ENCODE results near the gene ULK3.
"Not testable (repeated sequence)": the region's sequence is repeated elsewhere in the genome, so short reads cannot be mapped to it uniquely, and the experiment has no call there.

Gene ULK3, protein sequence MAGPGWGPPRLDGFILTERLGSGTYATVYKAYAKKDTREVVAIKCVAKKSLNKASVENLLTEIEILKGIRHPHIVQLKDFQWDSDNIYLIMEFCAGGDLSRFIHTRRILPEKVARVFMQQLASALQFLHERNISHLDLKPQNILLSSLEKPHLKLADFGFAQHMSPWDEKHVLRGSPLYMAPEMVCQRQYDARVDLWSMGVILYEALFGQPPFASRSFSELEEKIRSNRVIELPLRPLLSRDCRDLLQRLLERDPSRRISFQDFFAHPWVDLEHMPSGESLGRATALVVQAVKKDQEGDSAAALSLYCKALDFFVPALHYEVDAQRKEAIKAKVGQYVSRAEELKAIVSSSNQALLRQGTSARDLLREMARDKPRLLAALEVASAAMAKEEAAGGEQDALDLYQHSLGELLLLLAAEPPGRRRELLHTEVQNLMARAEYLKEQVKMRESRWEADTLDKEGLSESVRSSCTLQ

DNA sequence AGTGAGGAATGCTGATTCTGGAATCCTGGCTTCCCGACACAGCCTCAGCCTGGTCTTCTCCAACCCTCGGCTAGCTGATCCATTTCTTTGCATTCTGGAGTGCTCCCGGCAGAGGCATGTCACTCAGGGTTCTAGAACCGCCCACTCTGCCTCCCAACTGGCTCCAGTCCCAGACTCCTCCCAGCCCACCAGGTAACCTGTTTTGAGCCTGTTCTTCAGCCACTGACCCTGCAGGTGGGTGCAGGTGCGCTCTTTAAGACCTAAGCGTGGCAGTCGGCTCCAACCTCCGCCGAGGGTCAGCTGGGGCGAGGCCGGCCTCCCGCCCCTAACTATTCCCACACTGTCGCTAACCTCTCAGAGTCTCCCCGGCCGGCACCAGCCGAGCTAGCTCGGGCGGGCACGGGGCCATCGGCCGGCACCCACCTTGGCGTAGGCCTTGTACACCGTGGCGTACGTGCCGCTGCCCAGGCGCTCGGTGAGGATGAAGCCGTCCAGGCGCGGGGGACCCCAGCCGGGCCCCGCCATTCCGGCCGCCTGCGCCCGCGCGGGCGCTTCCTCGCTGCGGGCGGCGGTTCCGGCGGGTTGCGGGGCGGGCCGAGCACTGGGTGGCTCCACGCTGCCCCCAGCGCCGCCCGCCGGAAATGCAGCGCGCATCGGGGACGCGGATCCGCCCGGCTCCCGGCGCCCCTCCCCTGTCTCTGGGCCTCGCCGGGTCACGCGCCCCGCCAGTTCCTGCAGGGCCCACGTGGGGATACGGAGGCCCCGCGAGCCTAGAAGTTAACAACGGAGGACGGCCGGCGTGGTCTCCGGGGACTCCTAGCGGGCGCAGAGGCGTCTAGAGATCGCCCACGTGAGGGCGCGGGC is at the start of gene ULK3:
Gene ULK3 (minus strand): TSS at position 576 of the 864 bp plus-strand sequence. CDS start 51 bp downstream, at position 525.
- peak; percentile 88 for DNase-seq (ENCODE audit: low read depth)

DNA sequence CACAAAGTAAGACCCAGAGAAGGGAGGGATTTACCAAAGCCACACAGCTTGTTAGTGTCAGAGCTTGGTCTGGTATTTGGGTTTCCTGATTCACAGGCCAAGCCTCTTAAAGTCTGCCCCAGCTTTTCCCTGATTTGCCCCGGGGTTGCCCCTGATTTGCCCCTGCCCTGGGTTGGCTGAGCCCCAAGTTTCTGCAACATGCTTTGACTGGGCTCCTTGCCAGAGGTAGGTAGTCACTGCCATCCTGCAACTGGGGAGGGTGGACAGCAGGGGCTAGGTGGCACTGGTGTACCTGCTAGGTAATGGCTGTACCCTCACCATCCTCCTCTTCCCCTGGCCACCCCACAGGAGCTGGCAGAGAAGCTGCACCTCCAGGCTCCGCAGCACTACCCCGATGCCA is 49.4 kb upstream of the ULK3 start:
- no peak for DNase-seq (ENCODE audit: low read depth)

DNA sequence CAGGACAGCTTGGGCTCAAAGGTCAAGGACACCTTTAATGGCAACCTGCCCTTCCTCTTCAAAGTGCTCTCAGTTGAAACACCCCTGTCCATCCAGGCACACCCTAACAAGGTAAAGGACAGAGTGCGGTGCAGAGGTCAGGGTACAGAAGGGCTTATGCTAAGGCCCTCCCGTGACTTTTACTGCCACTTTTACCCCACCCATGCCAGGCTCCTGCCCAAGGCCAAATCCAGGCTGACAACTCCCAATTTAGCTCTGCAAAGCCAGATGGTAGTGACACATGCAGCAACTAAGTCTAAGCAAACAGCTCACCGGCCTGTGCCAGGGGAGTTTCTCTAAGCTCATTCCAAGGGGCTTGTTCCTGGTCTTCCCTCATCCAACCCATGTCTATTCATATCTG is 48.5 kb upstream of the ULK3 start:
- DNase-seq (ENCODE audit: low read depth), result no peak

DNA sequence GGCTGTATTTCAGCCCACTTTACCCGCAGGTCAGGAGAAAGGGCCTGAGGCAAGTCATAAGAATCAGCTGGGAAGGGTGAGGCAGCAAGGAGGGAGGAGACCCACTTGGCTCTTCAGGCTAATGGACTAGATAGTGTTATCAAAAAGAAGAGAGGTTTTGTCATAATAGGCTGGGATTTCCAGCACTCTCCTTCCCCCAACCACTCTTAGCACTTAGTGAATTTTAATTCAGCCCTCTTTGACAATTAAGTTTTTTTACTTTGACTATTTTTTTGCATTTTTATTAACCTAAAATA is 47.7 kb upstream of the ULK3 start:
- no peak for DNase-seq (ENCODE audit: low read depth)

DNA sequence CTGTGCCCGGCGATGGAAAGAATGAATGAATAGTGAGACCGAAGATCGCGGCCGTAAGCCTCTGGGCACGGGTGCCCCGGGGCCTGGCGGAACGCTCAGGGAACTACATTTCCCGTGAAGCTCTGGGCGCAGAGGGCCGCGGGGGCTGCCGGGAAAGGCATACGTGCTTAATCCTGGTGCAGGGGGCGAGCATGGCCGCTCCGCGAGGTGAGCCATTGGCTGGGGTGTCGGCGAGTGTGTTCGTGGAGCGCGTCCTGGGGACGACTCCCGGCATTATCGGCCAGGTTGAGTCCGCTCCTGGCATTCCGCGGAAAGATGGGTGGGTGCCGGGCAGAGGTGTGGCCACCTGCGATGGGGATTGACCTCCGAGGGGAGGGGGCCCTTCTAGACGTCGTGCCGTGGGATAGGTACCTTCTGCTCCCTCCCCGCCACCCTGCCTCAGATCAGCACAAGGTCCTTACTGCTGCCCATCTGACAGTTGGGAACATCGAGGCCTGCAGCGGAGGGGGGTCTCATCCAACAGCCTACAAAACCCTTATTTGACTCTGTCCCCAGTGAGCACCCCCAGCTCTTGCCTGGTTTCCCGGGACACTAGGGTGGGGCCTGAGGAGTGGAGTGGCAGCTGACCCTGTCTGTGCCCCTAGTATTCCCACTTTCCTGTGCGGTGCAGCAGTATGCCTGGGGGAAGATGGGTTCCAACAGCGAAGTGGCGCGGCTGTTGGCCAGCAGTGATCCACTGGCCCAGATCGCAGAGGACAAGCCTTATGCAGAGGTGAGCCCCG is 47.1 kb upstream of the ULK3 start, which contains the start of gene MPI:
Gene MPI (plus strand): TSS at position 160 of the 782 bp plus-strand sequence. CDS start 32 bp downstream, at position 192.
- DNase-seq (ENCODE audit: low read depth), result peak; percentile 63

DNA sequence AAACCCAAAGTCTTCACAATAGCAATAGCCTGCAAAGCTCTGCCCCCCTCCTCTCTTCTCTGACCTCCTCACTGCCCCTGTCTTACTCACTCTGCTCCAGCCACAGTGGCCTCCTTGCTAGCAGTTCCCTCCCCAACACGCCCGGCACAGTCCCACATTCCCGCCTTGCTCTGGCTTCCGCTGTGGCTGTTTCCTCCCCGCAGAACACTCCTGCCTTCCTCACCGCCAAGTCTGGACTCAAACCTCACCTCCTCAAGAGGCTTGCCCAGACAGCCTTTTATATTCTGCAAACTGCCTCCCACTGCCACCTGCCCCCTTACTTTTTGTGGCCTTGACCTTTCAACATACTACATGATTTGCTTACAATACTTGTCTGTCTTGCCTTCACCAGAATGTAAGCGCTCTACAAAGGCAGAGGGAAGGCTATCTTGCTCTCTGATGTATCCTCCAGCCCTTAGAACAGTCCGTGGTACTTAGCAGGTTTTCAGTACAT is 46.5 kb upstream of the ULK3 start:
- DNase-seq (ENCODE audit: low read depth), result no peak

DNA sequence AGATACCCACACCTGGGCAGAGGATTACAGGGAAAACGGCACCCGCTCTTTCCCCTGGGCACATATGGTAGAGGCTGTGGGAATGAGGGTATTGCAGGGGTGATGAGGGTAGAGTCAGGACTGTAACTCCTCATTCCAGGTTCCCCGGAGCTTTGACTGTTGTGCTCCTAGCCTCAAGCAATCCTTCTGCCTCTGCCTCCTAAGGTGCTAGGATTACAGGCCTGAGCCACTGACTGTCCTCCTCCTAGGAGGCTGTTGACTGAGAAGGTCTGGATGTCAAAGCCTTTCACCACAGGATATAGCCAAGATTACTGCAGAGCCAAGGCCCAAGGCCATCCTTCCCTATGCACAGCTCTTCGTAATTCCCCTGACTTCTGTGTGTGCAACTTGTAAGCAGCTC is 45.8 kb upstream of the ULK3 start:
- no peak for DNase-seq (ENCODE audit: low read depth)

DNA sequence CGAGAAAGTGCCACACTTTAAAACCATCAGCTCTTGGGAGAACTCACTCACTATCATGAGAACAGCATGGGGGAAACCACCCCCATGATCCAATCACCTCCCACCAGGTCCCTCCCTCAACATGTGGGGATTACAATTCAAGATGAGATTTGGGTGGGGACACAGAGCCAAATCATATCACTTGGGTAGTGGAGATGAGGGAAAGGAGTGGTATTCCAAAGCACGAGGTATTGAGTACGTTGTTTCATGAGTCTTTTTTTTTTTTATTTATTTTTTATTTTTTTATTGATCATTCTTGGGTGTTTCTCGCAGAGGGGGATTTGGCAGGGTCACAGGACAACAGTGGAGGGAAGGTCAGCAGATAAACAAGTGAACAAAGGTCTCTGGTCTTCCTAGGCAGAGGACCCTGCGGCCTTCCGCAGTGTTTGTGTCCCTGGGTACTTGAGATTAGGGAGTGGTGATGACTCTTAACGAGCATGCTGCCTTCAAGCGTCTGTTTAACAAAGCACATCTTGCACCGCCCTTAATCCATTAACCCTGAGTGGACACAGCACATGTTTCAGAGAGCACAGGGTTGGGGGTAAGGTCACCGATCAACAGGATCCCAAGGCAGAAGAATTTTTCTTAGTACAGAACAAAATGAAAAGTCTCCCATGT is 44.7 kb upstream of the ULK3 start:
- DNase-seq (ENCODE audit: low read depth), result not testable (repeated sequence)

DNA sequence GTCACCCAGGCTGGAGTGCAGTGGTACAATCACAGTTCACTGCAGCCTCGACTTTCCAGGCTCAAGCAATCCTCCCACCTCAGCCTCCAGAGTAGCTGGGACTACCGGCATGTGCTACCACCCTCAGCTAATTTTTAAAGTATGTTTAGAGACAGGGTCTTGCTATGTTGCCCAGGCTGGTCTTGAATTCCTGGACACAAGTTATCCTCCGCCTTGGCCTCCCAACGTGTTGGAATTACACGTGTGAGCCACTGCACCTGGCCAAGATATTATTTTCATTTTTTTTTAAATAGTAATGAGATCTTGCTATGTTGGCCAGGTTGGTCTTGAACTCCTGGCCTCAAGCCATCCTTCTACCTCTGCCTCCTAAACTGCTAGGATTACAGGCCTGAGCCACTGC is 42.5 kb upstream of the ULK3 start:
- DNase-seq (ENCODE audit: low read depth), result no peak

DNA sequence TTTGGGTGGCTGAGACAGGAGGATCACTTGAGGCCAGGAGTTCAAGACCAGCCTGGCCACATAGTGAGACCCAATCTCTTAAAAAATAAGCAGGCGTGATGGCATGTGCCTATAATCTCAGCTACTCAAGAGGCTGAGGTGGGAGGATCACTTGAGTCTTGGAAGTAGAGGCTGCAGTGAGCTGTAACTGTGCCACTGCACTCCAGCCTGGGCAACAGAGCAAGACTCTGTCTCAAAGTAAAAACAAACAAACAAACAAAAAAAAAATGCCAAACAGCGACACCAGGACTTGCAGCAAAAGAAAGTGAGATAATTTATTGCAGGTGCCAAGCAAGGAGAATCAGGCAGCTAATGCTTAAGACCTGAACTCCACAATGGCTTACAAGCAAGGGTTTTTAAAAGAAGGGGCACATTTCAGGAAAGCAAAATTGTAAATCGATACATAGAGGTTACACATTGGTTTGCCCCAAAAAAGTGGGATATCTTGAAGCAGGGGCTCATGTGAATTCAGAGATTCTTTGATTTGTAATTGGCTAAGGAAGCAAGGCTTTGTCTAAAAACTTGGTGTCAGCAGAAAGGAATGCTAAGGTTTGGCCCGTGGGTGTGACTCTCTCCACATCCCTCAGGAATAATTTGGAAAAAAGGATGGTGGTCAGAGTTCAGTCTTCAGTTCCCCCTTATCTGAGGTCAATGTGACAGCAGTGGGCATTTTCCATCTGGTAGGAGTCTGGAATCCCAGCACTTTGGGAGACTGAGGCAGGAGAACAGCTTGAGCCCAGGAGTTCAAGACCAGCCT is 41.7 kb upstream of the ULK3 start:
- DNase-seq (ENCODE audit: low read depth), result no peak

DNA sequence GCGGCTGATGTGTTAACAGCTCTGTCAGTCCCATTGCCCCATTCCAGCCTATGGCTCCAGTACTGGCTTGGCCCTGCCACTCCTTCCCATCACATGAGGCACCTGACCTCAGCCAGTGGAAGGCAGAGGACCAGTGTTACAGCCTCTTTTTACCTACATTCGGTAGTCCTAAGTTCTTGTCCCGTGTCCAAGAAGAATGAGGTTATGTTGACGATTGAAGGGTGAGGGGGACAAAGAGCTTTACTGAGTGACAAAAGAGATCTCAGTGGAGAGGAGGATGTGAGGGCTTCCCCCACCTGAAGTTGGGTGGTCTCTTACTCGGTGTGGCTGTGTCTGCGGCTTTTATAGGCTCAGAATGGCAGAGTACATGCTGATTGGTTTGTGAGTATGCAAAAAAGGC is 39.6 kb upstream of the ULK3 start:
- no peak for DNase-seq (ENCODE audit: low read depth)

DNA sequence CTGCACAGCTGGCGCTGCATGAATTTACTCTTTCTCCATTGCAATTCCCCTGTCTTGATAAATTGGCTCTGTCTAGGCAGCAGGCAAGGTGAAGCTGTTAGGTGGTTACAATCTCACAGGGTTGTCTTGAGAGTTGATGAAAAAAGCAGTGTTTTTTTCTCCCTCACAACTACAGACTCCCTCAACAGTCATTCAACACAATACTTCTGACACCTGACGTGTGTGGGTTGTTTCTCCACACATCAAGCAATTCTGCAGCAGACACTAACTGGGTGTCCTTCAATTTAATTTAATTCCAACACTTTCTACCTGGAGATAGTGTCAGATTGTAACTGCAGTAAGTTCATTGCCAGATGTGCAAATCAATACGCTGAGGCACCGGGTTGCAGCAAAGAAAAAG is 35.3 kb upstream of the ULK3 start:
- no peak for DNase-seq (ENCODE audit: low read depth)

DNA sequence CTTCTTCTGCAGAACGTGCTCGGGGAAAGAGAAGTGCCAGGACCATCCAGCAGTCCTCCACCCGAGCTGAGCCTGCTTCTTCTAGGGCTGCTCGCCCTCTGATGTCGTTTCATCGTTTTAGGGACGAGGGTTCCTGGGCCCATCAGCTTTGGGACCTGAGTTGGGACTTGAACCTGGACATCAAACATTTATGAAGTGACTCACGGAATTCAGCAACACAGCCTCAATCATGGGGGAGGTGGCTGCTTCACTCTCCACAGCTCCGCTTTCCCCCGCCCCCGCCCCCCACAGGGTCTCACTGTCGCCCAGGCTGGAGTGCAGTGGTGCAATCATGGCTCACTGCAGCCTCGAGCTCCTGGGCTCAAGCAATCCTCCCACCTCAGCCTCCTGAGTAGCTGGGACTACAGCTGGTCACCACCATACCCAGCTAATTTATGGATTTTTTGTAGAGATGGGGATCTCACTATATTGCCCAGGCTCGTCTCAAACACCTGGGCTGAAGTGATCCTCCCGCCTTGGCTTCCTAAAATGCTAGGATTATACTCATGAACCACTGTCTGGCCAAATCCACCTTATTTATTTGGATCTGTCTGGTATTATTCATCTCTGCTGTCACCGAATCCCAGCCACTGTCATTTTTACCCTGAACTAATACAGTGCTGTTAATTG is 30.9 kb upstream of the ULK3 start:
- no peak for DNase-seq (ENCODE audit: low read depth)

DNA sequence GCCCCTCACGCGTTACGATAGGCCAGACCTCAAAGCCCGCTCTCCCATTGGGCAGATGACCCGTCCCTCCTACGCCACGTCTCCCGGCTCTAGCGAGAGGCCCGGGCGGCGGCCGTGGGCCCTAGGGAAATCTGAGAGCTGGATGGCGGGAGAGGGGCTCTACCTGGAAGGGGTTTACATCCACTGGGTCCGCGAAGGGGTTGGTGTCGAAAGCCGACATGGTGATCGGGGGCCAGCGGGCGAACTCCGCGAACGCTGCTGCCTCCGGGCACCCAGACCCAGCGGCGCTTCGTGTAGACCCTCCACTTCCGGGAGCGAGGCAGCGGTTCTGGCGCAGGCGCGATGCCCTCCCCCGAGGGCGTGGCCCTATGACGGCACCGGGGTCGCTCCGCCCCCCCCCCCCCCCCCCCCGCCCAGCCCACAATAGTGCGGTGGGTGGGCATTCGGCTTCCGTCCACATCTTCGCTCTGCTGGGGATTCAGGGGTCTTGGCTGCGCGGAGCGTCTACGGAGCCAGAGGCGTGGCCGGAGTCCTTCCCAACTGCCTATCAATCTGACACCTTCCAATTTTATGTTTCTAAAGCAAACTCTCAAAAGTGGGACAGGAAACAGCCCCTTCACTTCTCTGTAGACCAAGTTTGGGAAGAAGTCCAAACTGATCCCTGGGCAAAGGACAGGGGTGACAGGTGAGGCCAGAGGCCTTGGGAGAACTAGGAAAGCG is 30.2 kb upstream of the ULK3 start, which contains the start of gene SCAMP2:
Gene SCAMP2 (minus strand): TSS at position 330 of the 720 bp plus-strand sequence. CDS start 110 bp downstream, at position 220.
- peak; percentile 75 for DNase-seq (ENCODE audit: low read depth)

DNA sequence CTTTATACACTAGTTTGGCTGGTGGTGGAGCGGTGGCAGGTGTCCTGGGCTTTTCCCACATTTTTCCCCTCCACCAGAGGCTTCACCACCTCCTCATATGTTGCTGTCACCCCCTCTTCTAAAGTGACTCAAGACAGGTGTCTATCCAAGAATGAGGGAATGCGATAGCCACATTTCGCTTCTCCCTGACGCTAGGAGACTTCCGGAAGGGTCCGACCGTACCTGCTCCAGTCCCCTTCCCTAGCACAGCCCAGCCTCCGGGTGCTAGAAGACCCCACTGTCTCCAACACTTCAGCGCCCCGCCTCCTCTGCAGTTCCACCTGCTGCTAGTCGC is 29.7 kb upstream of the ULK3 start:
- DNase-seq (ENCODE audit: low read depth), result no peak

DNA sequence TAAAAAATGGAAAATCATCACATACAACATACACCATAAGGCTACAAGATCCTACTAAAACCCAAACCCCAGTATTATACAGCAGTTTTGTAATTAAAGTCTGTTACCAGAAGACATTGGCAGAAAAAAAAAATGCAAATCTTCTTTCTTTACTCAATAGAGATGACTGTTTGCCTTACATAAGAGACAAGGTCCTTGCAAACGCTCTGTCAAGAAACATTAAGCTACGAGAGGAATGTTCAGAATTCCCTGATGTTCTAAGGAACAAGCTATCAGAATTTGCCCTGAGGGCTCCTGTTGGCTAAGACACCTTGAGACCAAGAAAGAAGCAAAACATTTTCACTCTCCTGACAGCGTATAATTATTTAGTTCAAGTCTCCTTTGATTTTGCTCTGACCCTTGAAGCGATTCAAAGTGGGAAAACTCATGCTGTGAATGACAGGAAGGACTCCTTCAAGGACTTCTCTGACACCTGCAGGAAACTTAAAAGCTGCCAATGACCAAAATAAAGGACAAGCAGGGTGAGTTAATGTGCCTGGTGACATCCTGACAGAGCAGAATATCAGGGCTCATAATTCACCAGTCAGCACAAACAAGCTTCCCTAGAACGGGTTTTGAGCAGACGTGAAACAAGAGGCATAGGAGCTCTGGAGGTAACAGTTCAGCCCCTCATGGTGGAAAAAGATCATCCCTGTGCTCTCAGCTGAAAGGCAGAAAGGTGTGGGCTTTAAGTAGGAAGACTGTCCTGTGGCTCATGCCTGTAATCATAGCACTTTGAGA is 27.7 kb upstream of the ULK3 start:
- DNase-seq (ENCODE audit: low read depth), result no peak

DNA sequence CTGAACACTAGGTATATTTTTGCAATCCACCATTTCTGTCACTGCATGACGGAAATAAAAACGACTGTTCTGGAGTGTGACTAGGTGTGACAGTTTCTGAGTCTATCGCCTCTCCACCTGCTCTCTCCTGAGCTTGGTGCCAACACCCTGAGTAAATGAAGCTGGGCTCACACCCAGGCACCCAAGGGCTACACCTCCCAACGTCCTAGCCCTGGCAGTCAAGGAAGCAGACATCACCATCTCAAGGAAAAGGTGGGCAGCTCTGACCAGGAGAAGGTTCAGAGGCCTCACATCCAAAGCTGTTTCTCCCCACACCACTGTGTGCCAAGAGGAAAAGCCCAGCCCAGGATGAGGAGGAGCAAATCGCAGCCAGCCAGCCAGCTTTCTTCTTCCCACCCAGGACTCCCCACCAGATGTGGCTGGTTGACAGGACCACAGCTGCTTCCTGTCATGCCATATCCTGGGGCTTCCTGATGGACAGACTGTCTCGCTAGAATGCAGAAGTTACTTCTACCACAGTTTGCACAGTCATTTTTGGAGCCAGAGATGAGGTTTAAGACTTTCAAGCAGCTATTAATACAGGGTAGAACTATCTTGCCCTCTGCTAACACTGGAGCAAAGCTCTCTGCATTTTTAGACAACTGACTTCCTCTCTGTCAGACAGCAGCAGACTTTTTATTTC is 26.9 kb upstream of the ULK3 start:
- DNase-seq (ENCODE audit: low read depth), result no peak

DNA sequence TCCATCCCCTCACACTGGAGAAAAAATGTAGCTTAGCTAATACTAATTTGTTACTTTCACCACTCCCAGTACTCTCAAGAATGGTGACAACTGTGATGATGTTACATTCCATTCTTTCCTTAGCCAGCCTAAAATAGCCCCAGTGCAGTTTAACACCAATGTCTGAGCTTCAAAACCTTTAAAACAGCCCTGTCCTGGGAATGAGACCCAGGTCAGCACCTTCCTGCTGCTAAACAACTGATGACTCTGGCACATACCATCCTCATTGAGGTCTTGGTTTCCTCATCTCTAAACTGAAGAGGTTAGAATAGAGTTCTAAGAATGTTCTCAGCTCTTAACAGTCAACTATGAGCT is 26.4 kb upstream of the ULK3 start:
- no peak for DNase-seq (ENCODE audit: low read depth)

All from stimulated activated CD8-positive, alpha-beta memory T cell treated with anti-CD3 and anti-CD28 coated beads, Interleukin-15, amount 100 ng/mL, for 24 hours (primary cell).